Neural cell (in vitro differentiated cells): Measurements from ENCODE around the gene RASL12. TPM values are rescaled to one million over a fixed set of nuclear protein-coding genes. Genes with fewer than 3 reads are reported as not detected.

Source experiments
- H2AFZ ChIP-seq: fragments of 200-600, 300-800 bp; sonication (generic), shearing (Covaris generic); 2 replicates; pipeline ENCODE4 v1.6.0; 2014; ENCODE audit warnings: low read depth, mild to moderate bottlenecking, antibody characterized with exemption, low read length, moderate library complexity
- H3F3A ChIP-seq: fragments of 200-600 bp; shearing (Covaris generic); 2 replicates; pipeline ENCODE4 v1.6.1; 2016; ENCODE audit warnings: mild to moderate bottlenecking, moderate library complexity, mixed read lengths, antibody characterized with exemption, low read length; ENCODE audit not compliant: insufficient read depth, poor library complexity, severe bottlenecking
- H3K27ac ChIP-seq: fragments of 200-600, 300-800 bp; sonication (generic), shearing (Covaris generic); 2 replicates; pipeline ENCODE4 v1.5.1; 2014; ENCODE audit warnings: mild to moderate bottlenecking, low read length, moderate library complexity
- H3K27me3 ChIP-seq: fragments of 300-800, 200-600 bp; sonication (generic), shearing (Covaris generic); 2 replicates; pipeline ENCODE4 v1.6.0; 2014; ENCODE audit warnings: mild to moderate bottlenecking, low read depth, low read length, moderate library complexity; ENCODE audit not compliant: insufficient read depth
- H3K36me3 ChIP-seq: fragments of 300-800, 200-600 bp; sonication (generic), shearing (Covaris generic); 2 replicates; pipeline ENCODE4 v1.5.1; 2014; ENCODE audit warnings: mild to moderate bottlenecking, antibody characterized with exemption, low read length, moderate library complexity; ENCODE audit not compliant: insufficient read depth
- H3K4me2 ChIP-seq: fragments of 300-800, 200-600 bp; sonication (generic), shearing (Covaris generic); 2 replicates; pipeline ENCODE4 v1.6.0; 2014; ENCODE audit warnings: mild to moderate bottlenecking, low read length
- H3K4me3 ChIP-seq: fragments of 300-800, 200-600 bp; sonication (generic), shearing (Covaris generic); 2 replicates; pipeline ENCODE4 v1.5.1; 2014; ENCODE audit warnings: mild to moderate bottlenecking, low read length, moderate library complexity
- H3K79me2 ChIP-seq: fragments of 200-600 bp; shearing (Covaris generic); replicated peaks from 2 replicates; pipeline ENCODE4 v1.6.0; 2014; ENCODE audit warnings: mild to moderate bottlenecking, low read length, moderate library complexity; ENCODE audit not compliant: insufficient read depth
- H3K9ac ChIP-seq: fragments of 300-800, 200-600 bp; sonication (generic), shearing (Covaris generic); 2 replicates; pipeline ENCODE4 v1.6.1; 2016; ENCODE audit warnings: mild to moderate bottlenecking, low read length, mixed read lengths
- H3K9me2 ChIP-seq: fragments of 200-600 bp; shearing (Covaris generic); 2 replicates; pipeline ENCODE4 v1.6.1; 2016; ENCODE audit warnings: mild to moderate bottlenecking, low read length, mixed read lengths; ENCODE audit not compliant: insufficient read depth
- H3K9me3 ChIP-seq: fragments of 200-600, 300-800 bp; sonication (generic), shearing (Covaris generic); 2 replicates; pipeline ENCODE4 v1.6.1; 2016; ENCODE audit warnings: mild to moderate bottlenecking, mixed run types, low read length, moderate library complexity, mixed read lengths
- H4K20me1 ChIP-seq: fragments of 200-600 bp; shearing (Covaris generic); 2 replicates; pipeline ENCODE4 v1.6.1; 2016; ENCODE audit warnings: mild to moderate bottlenecking, mixed run types; ENCODE audit not compliant: insufficient read depth
- CTCF ChIP-seq: fragments of 450-650 bp; IDR thresholded peaks from 2 replicates; pipeline ENCODE4 v1.5.1; 2014; ENCODE audit warnings: antibody characterized with exemption, mild to moderate bottlenecking, moderate library complexity; ENCODE audit not compliant: poor library complexity, severe bottlenecking
- EP300 ChIP-seq: fragments of 450-650 bp; conservative IDR thresholded peaks from 2 replicates; pipeline ENCODE4 v1.6.1; 2014; ENCODE audit warnings: antibody characterized with exemption, mild to moderate bottlenecking, moderate library complexity; ENCODE audit not compliant: poor library complexity, severe bottlenecking
- EZH2 ChIP-seq: fragments of 200-600, 300-800 bp; shearing (Covaris generic), sonication (generic); IDR thresholded peaks from 2 replicates; pipeline ENCODE4 v1.6.1; 2014; ENCODE audit warnings: antibody characterized with exemption, low read length, borderline replicate concordance, mild to moderate bottlenecking; ENCODE audit not compliant: insufficient read depth, poor library complexity, severe bottlenecking
- MXI1 ChIP-seq: fragments of 450-650 bp; conservative IDR thresholded peaks from 2 replicates; pipeline ENCODE4 v1.6.1; 2014; ENCODE audit warnings: antibody characterized with exemption, mild to moderate bottlenecking; ENCODE audit not compliant: poor library complexity, severe bottlenecking
- POLR2AphosphoS5 ChIP-seq: IDR thresholded peaks from 2 replicates; pipeline ENCODE4 v1.6.1; 2012
- RAD21 ChIP-seq: fragments of 450-650 bp; conservative IDR thresholded peaks from 2 replicates; pipeline ENCODE4 v1.6.1; 2014; ENCODE audit warnings: antibody characterized with exemption, mild to moderate bottlenecking, moderate library complexity
- REST ChIP-seq: IDR thresholded peaks from 2 replicates; pipeline ENCODE4 v1.6.1; 2012; ENCODE audit warnings: borderline replicate concordance
- SMC3 ChIP-seq: fragments of 450-650 bp; conservative IDR thresholded peaks from 2 replicates; pipeline ENCODE4 v1.6.1; 2014; ENCODE audit warnings: antibody characterized with exemption, mild to moderate bottlenecking, moderate library complexity; ENCODE audit not compliant: poor library complexity
- TAF1 ChIP-seq: IDR thresholded peaks from 2 replicates; pipeline ENCODE4 v1.6.1; 2012; ENCODE audit warnings: low read depth
- polyA plus RNA-seq: library from polyadenylated mRNA; depleted of rRNA; stranded (reverse); fragments of >200 nt; gene quantifications from 2 replicates; pipeline ENCODE4 v1.2.3, GENCODE V29; 2014

The RASL12 gene
- polyA plus RNA-seq, 1 donor from 2014 or later = not detected

GRCh38 chr15:65106011-65106590 lies 38.3 kb upstream of the RASL12 start:
- TF ChIP-seq EZH2 (no peak), REST (no peak), MXI1 (no peak), TAF1 (no peak), RAD21 (no peak), CTCF (no peak), EP300 (no peak), SMC3 (no peak), POLR2AphosphoS5 (no peak)
- Histone ChIP-seq H3K9me2 (no peaks in the 10 kb centered on the region), H3K9me3 (no peaks in the 10 kb centered on the region), H3K27ac (no peak overlapping the region), H3K36me3 (no peaks in the 10 kb centered on the region), H3K27me3 (peaks cover 14% of the 10 kb centered on the region), H4K20me1 (no peaks in the 10 kb centered on the region), H3K4me2 (no peak overlapping the region), H3K4me3 (no peak overlapping the region), H2AFZ (no peak overlapping the region), H3K9ac (no peak overlapping the region), H3F3A (no peaks in the 10 kb centered on the region), H3K79me2 (no peaks in the 10 kb centered on the region)

GRCh38 chr15:65105038-65105437 lies 37.2 kb upstream of the RASL12 start:
- Histone ChIP-seq H3K36me3 (no peaks in the 10 kb centered on the region), H3K4me3 (no peak overlapping the region), H3K9ac (no peak overlapping the region), H3K9me2 (no peaks in the 10 kb centered on the region), H3K27me3 (peaks cover 14% of the 10 kb centered on the region), H3K27ac (no peak overlapping the region), H4K20me1 (no peaks in the 10 kb centered on the region), H3K4me2 (no peak overlapping the region), H3K9me3 (no peaks in the 10 kb centered on the region), H3K79me2 (no peaks in the 10 kb centered on the region), H2AFZ (no peak overlapping the region), H3F3A (no peaks in the 10 kb centered on the region)
- TF ChIP-seq POLR2AphosphoS5 (no peak), EP300 (no peak), SMC3 (no peak), RAD21 (no peak), EZH2 (no peak), REST (no peak)
